HG02610 (cell line): ENCODE results near the gene MCEE.
"Not testable (repeated sequence)": the region's sequence is repeated elsewhere in the genome, so short reads cannot be mapped to it uniquely, and the experiment has no call there.

Source experiments
- ATAC-seq: cut with Tn5 transposase; IDR thresholded peaks from one replicate; pipeline ENCODE4 v1.9.1; 2021; ENCODE audit warnings: mild to moderate bottlenecking, moderate library complexity; ENCODE audit not compliant: unreplicated experiment

MCEE gene

DNA sequence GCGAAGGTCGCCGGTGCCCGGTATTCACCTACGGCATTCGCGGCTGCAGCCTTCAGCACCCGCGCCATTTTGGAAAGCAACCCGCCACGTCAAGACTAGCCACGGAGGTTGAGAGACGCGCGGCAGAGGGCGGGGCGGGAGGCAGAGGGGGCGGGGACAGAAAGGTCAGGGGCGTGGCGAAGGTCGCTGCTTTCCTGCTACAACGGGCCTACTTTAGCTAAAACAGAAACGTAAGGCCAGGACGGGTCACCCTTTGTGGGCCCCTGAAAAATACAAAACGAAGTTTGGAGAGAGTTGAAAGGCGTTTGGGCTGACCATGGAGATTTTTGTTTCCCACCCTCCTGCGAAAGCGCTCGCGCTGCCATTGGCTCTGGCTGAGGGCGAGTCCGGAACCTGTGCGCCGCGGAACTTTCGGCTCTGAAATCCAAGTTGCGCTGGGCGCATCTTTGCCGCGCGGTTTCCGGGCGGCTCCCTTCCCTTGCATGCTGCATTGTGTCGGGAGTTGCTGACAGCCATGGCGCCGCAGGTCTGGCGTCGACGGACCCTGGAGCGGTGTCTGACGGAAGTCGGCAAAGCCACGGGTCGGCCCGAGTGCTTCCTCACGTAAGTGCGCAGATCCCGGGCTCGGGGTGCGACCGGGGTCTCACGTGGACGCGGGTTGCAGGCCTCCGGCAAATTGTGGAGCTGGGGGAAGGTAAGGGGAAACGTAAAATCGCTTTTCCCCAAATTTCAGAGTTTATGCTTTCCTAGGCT, at the start of gene MCEE, which contains the start of gene MPHOSPH10:
TSS of gene MCEE (minus strand) at position 78 of the 753 bp plus-strand sequence. CDS start at position 68, 10 bp downstream.
TSS of gene MPHOSPH10 (plus strand) at position 483 of the 753 bp plus-strand sequence. CDS start at position 515, 32 bp downstream.
- ATAC-seq, result peak; percentile 92

DNA sequence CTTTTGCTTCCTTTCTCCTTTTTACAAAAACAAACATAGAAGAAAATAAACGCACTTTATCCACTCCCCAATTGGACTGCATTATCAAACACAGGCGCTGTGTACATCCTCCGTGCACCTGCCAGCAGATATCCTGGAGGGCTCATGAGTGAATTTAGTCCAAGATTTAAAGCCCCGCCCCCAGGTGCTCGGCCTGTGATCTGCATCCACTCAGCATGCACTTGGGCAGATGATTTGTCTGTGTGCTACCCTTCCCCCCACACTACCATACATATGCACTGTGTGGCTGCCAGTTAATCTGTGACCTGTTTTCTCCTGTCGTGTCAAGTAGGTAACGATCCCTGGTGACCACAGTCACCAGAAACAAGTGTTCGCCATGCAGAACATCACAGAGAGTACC, 48.8 kb upstream of the MCEE start:
- ATAC-seq, result not testable (repeated sequence)

DNA sequence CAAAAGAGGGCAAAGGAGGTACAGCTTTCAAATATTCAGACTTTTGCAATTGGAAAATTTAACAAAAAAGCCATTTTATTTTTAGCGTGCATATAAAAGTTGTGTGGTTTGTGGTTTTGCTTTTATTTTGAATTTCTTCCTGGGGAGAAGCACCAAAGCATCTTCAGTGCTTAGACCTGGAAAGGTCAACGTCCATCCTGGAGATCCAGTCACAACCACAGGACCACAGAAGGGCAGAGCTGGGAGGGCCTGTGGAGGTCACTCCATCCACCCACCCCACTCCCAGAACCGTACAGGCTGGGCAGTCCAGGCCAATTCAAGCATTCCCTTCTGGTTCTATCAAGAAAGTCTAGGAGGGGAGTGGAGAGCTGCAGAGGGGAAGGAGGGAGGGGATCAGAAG, 44.2 kb upstream of the MCEE start:
- ATAC-seq, result no peak

DNA sequence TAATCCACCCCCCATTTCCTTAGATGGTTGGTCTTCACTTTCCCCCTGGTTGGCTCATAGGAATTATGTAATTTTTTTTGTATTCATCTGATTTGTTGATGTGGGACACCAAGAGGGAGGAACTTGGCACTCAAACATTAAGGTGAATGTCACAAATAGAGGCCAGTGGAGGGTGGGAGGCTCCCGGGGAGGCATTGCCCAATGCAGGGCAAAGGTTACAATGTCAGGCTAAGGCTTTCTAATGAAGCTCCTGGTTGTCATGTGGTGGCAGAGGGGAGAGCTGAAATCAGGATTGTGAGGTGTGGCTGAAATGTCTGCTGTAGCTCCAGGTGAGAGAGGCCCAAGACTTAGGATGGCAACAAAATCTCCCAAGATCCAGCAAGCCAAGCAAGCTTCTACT, 43.1 kb upstream of the MCEE start:
- no peak for ATAC-seq

DNA sequence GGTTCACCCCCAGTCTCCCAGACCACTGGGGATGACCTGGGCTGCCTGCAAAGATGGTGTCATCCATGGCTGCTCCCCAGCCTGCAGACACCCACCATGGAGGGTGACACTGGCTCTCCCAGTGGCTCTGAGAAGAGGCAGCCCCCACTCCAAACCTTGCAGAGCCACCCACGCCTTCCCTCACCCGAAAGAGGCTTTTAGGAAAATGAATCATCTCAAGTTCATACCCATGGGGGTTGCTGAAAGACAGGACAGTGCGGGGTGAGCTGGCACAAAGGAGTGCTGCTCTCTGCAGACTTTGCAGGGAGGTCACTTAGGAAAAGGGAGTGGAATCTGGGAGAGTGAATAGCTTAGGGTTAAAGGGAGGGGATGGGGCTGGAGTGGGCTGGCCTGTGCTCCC, 36.8 kb upstream of the MCEE start:
- ATAC-seq, result no peak

DNA sequence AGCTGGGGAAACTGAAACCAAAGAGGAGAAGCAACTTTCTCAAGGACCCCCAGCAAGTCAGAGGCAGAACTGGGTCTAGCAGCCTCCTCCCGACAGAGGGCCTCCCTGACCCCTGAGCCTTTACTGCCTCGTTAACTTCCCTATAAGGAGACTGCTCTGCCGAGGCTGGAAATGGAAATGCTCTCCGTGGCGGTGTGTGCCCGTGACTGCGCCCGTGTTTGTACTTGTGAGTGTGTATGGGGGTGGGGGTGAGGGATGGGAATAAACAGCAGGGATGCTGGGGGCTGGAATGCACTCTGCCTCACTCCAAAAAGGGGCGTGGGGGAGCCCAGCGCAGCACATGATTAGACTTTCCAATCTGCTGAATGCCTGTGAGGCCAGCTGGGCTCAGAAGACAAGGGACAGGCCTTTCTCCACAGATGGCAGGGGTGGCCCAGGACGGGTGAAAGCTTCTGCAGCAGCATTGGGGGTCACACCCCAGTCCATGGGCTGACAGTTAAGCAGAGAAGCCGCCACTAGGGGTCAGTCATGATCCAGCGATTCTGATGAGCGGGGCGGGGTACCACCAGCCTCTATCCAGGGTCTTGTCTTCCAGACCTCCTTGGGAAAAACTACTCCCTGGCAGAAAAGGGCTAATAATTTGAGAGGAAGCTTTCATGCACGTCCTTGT, 27.2 kb upstream of the MCEE start:
- no peak for ATAC-seq

DNA sequence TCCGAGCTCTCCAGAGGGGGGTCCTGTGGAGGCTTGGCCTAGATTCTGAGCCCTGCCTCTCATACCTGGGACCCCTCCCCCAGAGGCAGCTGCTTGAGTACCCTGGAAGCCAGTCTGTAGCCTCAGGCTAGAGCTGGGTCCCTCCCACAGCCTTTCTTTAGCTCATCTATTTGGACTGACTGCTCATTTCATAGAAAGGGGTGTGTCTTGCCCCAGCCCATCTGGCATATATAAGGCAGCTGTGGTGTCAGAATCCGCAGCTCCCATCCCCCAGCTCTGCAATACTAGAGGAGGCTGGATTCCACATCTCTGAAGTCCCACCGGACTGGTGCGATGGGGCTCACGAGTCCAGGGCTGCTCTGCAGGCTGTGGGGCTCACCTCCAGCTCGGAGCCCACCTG, 26.5 kb upstream of the MCEE start:
- no peak for ATAC-seq

DNA sequence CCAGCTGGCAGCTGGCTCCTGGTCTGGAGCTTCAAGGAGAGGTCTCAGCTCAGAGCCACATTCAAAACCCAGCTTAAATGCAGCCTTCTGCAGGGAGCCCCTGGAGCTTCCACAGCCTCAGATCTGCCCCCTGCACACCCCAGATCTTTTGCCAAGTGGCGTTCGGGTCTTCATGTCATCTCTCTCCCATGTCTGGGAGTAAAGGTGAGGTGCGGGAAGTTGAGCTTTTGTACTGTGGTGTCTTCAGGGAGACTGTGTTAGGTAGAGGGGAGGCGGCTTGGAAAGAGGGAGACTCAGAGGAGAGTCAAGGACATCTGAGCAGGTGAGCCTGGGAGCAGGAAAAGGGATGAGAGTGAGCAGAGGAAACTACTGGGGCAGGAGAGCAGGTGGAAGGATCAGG, 25.8 kb upstream of the MCEE start:
- ATAC-seq, result no peak

DNA sequence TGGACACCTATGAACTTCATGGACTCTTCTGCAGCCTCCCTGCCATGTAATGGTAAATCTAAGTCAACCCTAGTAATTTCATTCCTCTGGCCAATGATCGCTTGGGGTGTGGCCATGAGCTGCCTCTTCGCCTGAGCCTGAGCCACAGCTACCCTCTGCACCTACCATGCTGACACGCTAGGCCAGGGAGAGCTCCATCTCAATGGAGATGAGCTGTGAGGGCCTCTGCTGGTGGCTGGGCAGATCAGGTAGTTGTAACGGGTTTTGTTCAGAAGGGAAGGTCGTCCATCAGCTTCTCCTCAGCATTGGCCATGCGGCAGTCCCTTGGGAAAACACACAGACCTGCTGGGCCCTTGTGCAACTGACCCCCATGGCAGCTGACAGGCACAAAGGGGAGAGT, 24.8 kb upstream of the MCEE start:
- ATAC-seq, result no peak

DNA sequence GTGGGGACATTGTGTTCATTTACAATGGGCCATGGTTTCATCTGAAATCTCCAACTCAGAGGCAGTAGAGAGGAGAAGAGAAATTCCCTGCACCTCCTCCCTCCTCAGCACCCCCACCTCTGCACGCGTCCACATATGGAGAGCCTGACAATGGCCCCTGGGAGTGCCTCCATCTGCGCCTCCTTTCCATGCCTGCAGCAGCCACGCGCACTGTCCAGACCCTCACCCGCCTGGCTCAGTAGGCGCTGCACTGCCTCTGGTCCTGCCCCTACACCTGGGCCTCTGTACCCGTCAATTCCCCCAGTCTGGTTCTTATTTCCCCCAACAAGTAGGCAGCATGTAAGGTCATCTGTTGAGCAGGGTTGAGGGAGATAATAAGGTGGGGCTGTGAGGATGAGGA, 24.2 kb upstream of the MCEE start:
- ATAC-seq, result no peak

DNA sequence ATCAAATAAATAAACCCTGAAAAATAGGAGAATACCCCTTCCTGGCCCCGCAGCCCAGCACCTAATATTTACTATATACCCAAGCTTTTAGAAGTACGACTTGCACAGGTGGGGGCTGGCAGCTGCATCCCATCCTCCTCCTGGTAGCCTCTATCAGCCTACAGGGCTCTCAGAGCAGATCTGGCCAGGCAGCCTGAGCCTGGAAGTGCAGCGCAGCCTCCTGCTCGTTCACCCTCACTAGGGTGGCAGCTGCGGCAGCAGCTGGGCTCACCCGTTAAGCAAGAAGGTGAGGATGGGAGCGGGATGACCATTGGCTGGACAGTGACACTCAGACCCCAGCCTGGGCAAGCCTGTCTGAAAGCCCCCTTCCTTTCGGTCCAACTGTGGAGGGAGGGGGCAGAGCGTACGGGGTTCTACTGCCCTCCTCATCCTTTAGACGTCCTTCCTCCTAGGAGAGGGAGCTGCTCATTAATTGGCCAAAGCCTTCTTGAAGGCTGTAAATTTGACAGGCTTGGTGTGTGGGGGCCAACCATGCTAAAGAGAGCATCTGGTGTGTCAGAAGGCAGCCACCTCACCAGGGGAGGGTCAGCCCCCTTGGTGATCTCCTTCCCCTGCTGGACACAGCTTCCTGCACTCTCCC, 23.7 kb upstream of the MCEE start:
- ATAC-seq, result no peak

DNA sequence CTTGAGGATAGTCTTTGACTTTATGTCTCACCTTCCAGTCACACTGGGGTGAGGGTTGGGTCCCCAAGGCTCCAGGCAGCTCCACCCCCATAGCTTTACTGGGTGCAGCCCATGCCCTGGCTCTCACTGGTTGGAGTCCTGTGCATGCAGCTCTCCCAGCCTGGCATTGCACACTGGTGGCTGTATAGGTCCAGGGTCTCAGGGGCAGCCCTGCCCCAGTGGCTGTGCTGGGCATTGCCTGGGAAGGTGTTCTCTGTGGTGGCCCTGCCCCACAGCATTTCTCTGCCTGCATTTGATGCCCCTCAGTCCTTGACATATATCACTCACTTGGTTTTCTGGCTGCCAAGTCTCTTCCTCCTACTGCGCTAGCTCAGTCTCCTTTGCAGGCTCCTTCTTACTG, 21.6 kb upstream of the MCEE start:
- no peak for ATAC-seq

DNA sequence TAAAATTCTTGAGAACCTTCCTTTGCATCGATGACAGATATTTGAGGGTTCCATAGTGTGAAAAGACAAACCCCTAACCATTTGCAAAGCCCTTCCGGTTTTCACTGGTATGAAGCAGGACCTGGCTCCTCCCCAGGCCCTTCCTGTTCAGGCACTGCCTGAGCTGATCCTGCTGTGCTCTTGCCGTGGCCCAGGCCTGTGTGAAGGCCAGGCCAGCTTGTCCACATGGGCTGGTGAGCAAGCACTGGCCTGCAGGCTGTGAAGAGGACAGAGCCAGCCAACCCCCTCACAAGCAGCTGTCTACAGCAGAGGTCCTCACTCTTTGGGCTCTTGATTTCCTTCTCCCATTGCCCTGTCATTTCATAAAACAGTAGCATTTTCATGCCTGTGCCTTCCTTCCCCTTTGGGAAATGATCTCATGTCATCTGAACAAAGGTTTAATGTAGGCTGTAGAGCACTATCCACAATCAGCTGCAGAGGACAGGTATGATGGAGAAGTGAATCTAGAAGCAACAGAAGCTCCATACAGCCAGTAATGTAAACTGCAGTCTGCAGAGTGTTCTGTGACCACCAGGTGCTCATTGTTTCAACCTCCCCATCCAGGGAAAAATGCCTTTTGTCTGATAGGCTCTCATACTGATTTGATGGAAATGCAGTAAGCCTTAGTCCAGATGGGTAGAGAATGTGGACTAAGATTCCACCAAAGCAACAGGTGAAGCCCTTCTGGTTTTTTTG, 20.2 kb upstream of the MCEE start:
- ATAC-seq, result no peak

DNA sequence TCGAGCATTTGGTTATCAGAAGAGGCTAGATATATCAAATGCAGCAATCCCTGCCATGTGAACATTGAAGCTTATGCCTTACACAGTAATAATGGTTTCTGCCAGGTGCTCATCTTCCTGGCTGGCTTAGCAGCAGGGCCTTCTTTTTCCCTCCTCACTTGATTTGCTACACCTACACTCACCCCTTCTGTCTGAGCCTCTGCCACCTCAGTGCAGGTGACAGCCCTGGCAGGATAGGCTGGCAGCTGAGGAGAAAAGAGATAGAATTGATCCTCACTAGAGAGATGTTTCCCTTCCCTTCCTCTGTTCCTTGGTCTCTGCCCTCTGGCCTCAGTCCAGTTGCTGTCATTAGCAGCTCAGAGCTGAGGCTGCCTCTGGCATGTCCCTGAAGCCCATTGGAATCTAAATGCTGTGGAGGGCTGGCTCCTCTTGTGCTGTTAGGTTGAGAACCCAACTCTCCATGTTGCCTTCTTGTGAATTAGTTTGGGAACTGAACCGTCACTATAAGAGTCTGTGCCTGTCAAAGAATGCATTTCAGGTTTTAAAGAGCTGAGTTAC, 18.6 kb upstream of the MCEE start:
- no peak for ATAC-seq

DNA sequence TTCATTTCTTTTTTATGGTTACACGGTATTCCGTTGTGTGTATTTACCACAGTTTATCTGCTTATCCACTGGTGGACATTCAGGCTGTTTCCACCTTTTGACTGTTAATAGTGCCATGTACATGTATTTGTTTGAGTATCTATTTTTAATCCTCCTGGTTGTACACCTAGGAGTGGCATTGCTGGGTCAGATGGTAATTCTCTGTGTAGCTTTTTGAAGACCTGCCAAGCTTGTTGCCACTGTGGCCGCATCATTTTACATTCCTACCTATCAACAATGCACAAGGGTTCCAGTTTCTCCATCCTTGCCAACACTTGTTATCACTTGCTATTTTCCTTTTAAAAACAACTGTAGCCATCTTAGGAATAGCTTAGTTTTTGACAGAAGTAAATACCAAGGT, 13.8 kb upstream of the MCEE start:
- ATAC-seq, result no peak

DNA sequence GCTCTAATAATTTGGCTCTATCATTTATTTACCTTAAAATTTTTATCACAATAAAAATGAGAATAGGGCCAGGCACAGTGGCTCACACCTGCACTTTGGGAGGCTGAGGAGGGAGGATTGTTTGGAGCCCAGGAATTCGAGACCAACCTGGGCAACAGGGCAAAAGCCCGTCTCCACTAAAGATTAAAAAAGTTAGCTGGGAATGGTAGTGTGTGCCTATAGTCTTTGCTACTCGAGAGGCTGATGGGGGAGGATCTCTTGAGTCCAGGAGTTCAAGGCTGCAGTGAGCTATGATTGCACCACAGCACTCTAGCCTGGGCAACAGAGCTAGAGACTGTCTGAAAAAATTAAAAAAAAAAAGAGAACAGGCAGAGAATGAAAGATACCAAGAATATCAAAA, 6.1 kb upstream of the MCEE start:
- ATAC-seq, result no peak

DNA sequence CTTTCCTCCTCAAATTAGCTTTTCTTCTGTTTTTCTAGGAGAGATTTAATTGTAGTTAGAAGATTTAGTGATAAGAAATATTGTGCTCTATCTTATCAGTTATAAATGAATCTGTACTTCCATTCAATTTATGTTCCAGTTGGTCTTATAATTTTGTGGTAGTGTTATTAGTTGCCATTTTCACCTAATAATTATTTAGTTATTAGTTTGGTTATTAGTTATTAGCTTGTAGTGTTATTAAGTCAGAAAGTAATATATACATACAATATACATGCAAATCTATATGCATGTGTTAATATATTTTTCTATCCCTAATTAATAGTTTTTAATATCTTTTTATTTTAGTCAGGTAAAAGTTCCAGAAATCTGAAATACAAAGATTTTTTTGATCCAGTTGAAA, 3.6 kb upstream of the MCEE start:
- no peak for ATAC-seq

DNA sequence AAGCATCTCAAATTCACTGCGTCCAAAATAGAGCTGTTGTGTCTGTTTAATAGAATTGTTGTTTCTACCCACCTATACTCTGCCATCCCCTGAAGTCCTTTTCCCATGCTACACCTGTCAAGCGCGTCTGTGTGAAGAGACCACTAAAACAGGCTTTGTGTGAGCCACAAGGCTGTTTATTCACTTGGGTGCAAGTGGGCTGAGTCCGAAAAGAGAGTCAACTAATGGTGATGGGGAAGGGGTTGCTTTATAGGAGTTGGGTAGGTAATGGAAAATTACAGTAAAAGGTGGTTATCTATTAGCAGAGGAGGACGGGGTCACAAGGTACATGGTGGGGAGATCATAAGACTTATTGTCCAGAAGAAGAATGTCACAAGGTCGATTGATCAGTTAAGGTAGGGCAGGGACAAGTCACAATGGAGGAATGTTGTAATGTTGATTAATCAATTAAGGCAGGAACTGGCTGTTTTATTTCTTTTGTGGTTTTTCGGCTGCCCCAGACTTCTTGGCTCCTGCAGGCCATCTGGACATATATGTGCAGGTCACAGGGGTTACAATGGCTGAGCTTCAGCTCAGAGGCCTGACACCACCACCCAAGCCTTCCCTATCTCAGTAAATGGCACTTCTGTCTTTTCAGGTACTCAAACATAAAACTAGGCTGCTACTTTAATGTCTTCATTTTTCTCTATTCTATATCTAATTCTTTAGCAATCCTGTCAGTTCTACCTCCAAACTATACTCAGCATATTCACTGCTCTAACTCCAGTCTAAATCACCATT, 1.5 kb upstream of the MCEE start:
- not testable (repeated sequence) for ATAC-seq

DNA sequence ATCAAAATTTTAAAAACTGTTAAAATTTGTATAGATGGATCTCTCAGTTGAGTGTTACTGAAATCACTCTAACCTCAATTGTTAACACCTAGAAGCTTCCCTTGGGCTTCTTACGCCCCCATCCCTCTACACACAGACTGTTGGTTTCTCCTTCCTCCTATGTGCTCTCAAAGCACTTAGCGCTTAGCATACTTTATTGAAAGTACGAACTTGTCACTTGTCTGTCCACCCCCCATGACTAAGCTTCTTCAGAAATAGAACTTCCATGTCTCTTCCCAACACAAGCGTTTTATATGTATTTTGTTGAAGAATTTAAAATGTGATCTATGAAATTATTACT, 846 bp upstream of the MCEE start:
- peak; percentile 20 for ATAC-seq

DNA sequence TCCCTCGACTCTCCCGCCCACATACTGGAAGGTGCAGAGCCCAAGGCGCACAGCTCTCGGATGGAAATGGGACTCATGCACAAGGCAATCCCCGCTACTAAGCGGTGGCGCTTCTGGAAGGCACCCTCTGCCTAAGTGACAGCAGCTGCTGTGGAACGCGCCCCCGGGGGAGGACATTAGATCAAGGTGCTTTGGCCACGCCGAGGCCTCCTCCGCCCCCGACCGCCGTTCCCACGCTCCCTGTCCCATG, 202 bp downstream of the MCEE start:
- ATAC-seq, result peak; percentile 46
